Measurements from ENCODE around the gene TLR6.

Gene TLR6

GRCh38 chr4:38856524-38857337 lies at the start of gene TLR6:
Gene TLR6, minus strand, starts transcription at chr4:38856817. Its CDS starts 27,344 bp downstream, at chr4:38829473.
- DNase-seq (ENCODE audit: low spot score), result no peak

- no peak for DNase-seq (ENCODE audit: low spot score)
Measured at GRCh38 chr4:38905652-38906385, 49.2 kb upstream of the TLR6 start.

- no peak for DNase-seq (ENCODE audit: low spot score)
Measured at GRCh38 chr4:38904682-38905081, 48.1 kb upstream of the TLR6 start.

- no peak for DNase-seq (ENCODE audit: low spot score)
Measured at GRCh38 chr4:38904090-38904666, 47.6 kb upstream of the TLR6 start.

- DNase-seq (ENCODE audit: low spot score), result peak; percentile 18
Measured at GRCh38 chr4:38902695-38903094, 46.1 kb upstream of the TLR6 start.

GRCh38 chr4:38902221-38902620 lies 45.6 kb upstream of the TLR6 start:
- no peak for DNase-seq (ENCODE audit: low spot score)

GRCh38 chr4:38898245-38898644 lies 41.6 kb upstream of the TLR6 start:
- DNase-seq (ENCODE audit: low spot score), result no peak

- DNase-seq (ENCODE audit: low spot score), result no peak
Measured at GRCh38 chr4:38896940-38897339, 40.3 kb upstream of the TLR6 start.

GRCh38 chr4:38894322-38894982 lies 37.8 kb upstream of the TLR6 start:
- no peak for DNase-seq (ENCODE audit: low spot score)

GRCh38 chr4:38891051-38891983 lies 34.7 kb upstream of the TLR6 start:
- no peak for DNase-seq (ENCODE audit: low spot score)

- peak; percentile 85 for DNase-seq (ENCODE audit: low spot score)
Measured at GRCh38 chr4:38889143-38889542, 32.5 kb upstream of the TLR6 start.

GRCh38 chr4:38884254-38884653 lies 27.6 kb upstream of the TLR6 start:
- no peak for DNase-seq (ENCODE audit: low spot score)

- no peak for DNase-seq (ENCODE audit: low spot score)
Measured at GRCh38 chr4:38876636-38877035, 20.0 kb upstream of the TLR6 start.

- no peak for DNase-seq (ENCODE audit: low spot score)
Measured at GRCh38 chr4:38873290-38873944, 16.8 kb upstream of the TLR6 start.

GRCh38 chr4:38872620-38873019 lies 16.0 kb upstream of the TLR6 start:
- DNase-seq (ENCODE audit: low spot score), result no peak

GRCh38 chr4:38871593-38871992 lies 15.0 kb upstream of the TLR6 start:
- DNase-seq (ENCODE audit: low spot score), result no peak

- peak; percentile 54 for DNase-seq (ENCODE audit: low spot score)
Measured at GRCh38 chr4:38870098-38870808, 13.6 kb upstream of the TLR6 start.

GRCh38 chr4:38869511-38869910 lies 12.9 kb upstream of the TLR6 start:
- no peak for DNase-seq (ENCODE audit: low spot score)

GRCh38 chr4:38868059-38868960 lies 11.7 kb upstream of the TLR6 start:
- no peak for DNase-seq (ENCODE audit: low spot score)

All from COLO829 (cell line).